HepG2 (cell line): ENCODE data around the gene IGF2. TPM values are rescaled to one million over a fixed set of nuclear protein-coding genes. Genes with fewer than 3 reads are reported as not detected.

Experiments
- ATAC-seq: fragments of 200-7000 bp; cut with Tn5 transposase; 3 replicates; pipeline ENCODE4 v1.9.1; 2020; ENCODE audit warnings: mild to moderate bottlenecking, moderate library complexity
- BruUV-seq: library from RNA; stranded (reverse); fragments of 400-500 nt; replicated peaks from 2 replicates; lab custom pipeline; 2021; lab: Mats Ljungman, UMichigan
- CTCF ChIA-PET: fragments of 300-600 bp; formaldehyde crosslinking; extraction: SDS; loops from one replicate; lab custom pipeline; 2021; ENCODE audit warnings: low total read pairs, inconsistent platforms, low intra/inter-chr PET ratio; lab: Yijun Ruan, JAX
- POLR2A ChIA-PET: fragments of 350-600 bp; sonication (Branson Sonifier 250); formaldehyde crosslinking; loops from one replicate; lab custom pipeline; 2020; ENCODE audit warnings: antibody characterized with exemption, inconsistent platforms; lab: Yijun Ruan, JAX
- DNase-seq: peaks from one replicate; pipeline ENCODE4 v3.0.0-alpha.2; 2015; ENCODE audit warnings: low spot score
- FAIRE-seq: peaks from 3 replicates; lab custom pipeline; 2011; peaks lifted over from hg19 to GRCh38; lab: Jason Lieb, UNC
- H2AFZ ChIP-seq: one replicate; pipeline ENCODE4 v1.6.1; 2011; ENCODE audit warnings: low read length, inconsistent platforms
- H3K27ac ChIP-seq: fragments of 300-600 bp; 3 replicates; pipeline ENCODE4 v1.8.0; 2011; ENCODE audit warnings: mixed run types, mild to moderate bottlenecking, mixed read lengths, low read length, inconsistent platforms; ENCODE audit not compliant: insufficient read depth; ENCODE audit errors: extremely low read length
- H3K27me3 ChIP-seq, 2 experiments: fragments of 200-600 bp in 1 of 2; 2 replicates in 1 of 2; 3 replicates in 1 of 2; pipeline versions ENCODE4 v1.6.0 to v1.8.0; 2011; ENCODE audit warnings: low read length in 2 of 2, mild to moderate bottlenecking in 2 of 2, moderate library complexity in 2 of 2, inconsistent platforms in 1 of 2; ENCODE audit not compliant: insufficient read depth in 2 of 2, control insufficient read depth in 1 of 2
- H3K36me3 ChIP-seq, 2 experiments: fragments of 200-600 bp in 1 of 2; replicated peaks in 1 of 2; 2 replicates in 1 of 2; 3 replicates in 1 of 2; pipeline versions ENCODE4 v1.5.1 to v1.8.0; 2011; ENCODE audit warnings: low read length in 2 of 2, inconsistent platforms in 1 of 2; ENCODE audit not compliant: insufficient read depth in 2 of 2, control insufficient read depth in 1 of 2
- H3K4me1 ChIP-seq: 2 replicates; pipeline ENCODE4 v1.5.1; 2012; ENCODE audit warnings: low read length, inconsistent platforms; ENCODE audit not compliant: insufficient read depth
- H3K4me2 ChIP-seq: 2 replicates; pipeline ENCODE4 v1.6.0; 2011; ENCODE audit warnings: low read depth, low read length, inconsistent platforms
- H3K4me3 ChIP-seq, 3 experiments: fragments of 200-600 bp in 1 of 3; sonication (generic), shearing (Covaris generic) in 1 of 3; replicated peaks in 1 of 3; 2 replicates each; pipeline ENCODE4 v1.5.1; 2011 to 2016; ENCODE audit warnings: low read length in 3 of 3, inconsistent platforms in 2 of 3, low read depth in 2 of 3, mild to moderate bottlenecking in 2 of 3, control low read depth in 1 of 3, mixed read lengths in 1 of 3; ENCODE audit not compliant: insufficient read depth in 1 of 3
- H3K79me2 ChIP-seq: one replicate; pipeline ENCODE4 v1.6.1; 2011; ENCODE audit warnings: low read length, inconsistent platforms; ENCODE audit not compliant: insufficient read depth
- H3K9ac ChIP-seq: 2 replicates; pipeline ENCODE4 v1.6.0; 2011; ENCODE audit warnings: mild to moderate bottlenecking, low read depth, low read length, inconsistent platforms; ENCODE audit not compliant: insufficient read depth
- H3K9me3 ChIP-seq: 2 replicates; pipeline ENCODE4 v1.5.1; 2012; ENCODE audit warnings: mild to moderate bottlenecking, low read length
- H4K20me1 ChIP-seq: 2 replicates; pipeline ENCODE4 v1.6.0; 2011; ENCODE audit warnings: inconsistent platforms, mild to moderate bottlenecking, low read length, moderate library complexity; ENCODE audit not compliant: insufficient read depth
- ADNP ChIP-seq: sonication (generic); formaldehyde crosslinking; IDR thresholded peaks from 2 replicates; pipeline ENCODE4 v1.4.0; 2020; ENCODE audit warnings: missing genetic modification reagents
- GATA4 ChIP-seq: sonication (generic); IDR thresholded peaks from 2 replicates; pipeline ENCODE4 v1.6.1; 2016; ENCODE audit warnings: antibody characterized with exemption, low read depth, borderline replicate concordance
- JARID2 ChIP-seq: sonication (generic); formaldehyde crosslinking; IDR thresholded peaks from 2 replicates; pipeline ENCODE4 v1.8.1; 2023; ENCODE audit warnings: missing genetic modification reagents, inconsistent platforms; ENCODE audit not compliant: insufficient replicate concordance
- KLF16 ChIP-seq, 2 experiments: sonication (generic) in 1 of 2; formaldehyde crosslinking in 1 of 2; IDR thresholded peaks; 2 replicates each; pipeline versions ENCODE4 v1.6.1 to v1.8.0; 2016 to 2023; ENCODE audit warnings: missing genetic modification reagents in 2 of 2, missing compliant biosample characterization in 1 of 2
- MAF1 ChIP-seq: sonication (generic); formaldehyde crosslinking; IDR thresholded peaks from 2 replicates; pipeline ENCODE4 v1.5.0; 2020; ENCODE audit warnings: missing genetic modification reagents, borderline replicate concordance
- MATR3 ChIP-seq: sonication (generic); formaldehyde crosslinking; IDR thresholded peaks from 2 replicates; pipeline ENCODE4 v1.4.0; 2020; ENCODE audit warnings: missing genetic modification reagents
- NCOR1 ChIP-seq: fragments of 200-600 bp; sonication (generic); IDR thresholded peaks from 2 replicates; pipeline ENCODE4 v1.7.0; 2017; ENCODE audit warnings: antibody characterized with exemption, low read length, borderline replicate concordance
- POLR2G ChIP-seq: fragments of 200-400 bp; formaldehyde crosslinking; IDR thresholded peaks from 2 replicates; pipeline ENCODE4 v1.6.1; 2018; ENCODE audit warnings: mild to moderate bottlenecking, low read depth, low read length, moderate library complexity
- RAD51 ChIP-seq: fragments of 450-650 bp; IDR thresholded peaks from 2 replicates; pipeline ENCODE4 v1.6.1; 2016; ENCODE audit warnings: borderline replicate concordance
- SRSF9 ChIP-seq: fragments of 200-400 bp; formaldehyde crosslinking; IDR thresholded peaks from 2 replicates; pipeline ENCODE4 v1.6.1; 2018; ENCODE audit warnings: borderline replicate concordance, mild to moderate bottlenecking, low read depth, low read length; ENCODE audit not compliant: insufficient read depth, poor library complexity, severe bottlenecking
- SSRP1 ChIP-seq: IDR thresholded peaks from 2 replicates; pipeline ENCODE4 v1.6.1; 2016; ENCODE audit warnings: control low read depth
- ZBTB43 ChIP-seq: sonication (generic); formaldehyde crosslinking; conservative IDR thresholded peaks from 2 replicates; pipeline ENCODE4 v1.4.0; 2020; ENCODE audit warnings: missing genetic modification reagents
- ZNF282 ChIP-seq: fragments of 450-650 bp; IDR thresholded peaks from 2 replicates; pipeline ENCODE4 v1.6.1; 2018; ENCODE audit not compliant: partially characterized antibody
- ZNF496 ChIP-seq: sonication (generic); formaldehyde crosslinking; IDR thresholded peaks from 2 replicates; pipeline ENCODE4 v1.8.1; 2023; ENCODE audit warnings: mild to moderate bottlenecking, moderate library complexity, missing genetic modification reagents; ENCODE audit not compliant: insufficient replicate concordance
- ZNF549 ChIP-seq: sonication (generic); formaldehyde crosslinking; IDR thresholded peaks from 2 replicates; pipeline ENCODE4 v1.5.0; 2020; ENCODE audit warnings: missing genetic modification reagents
- ZNF598 ChIP-seq: sonication (generic); formaldehyde crosslinking; IDR thresholded peaks from 2 replicates; pipeline ENCODE4 v1.5.1; 2020; ENCODE audit warnings: mild to moderate bottlenecking, missing genetic modification reagents, borderline replicate concordance
- ZNF629 ChIP-seq: sonication (generic); formaldehyde crosslinking; conservative IDR thresholded peaks from 2 replicates; pipeline ENCODE4 v1.5.0; 2020; ENCODE audit warnings: missing genetic modification reagents
- ZNF670 ChIP-seq: sonication (generic); formaldehyde crosslinking; IDR thresholded peaks from 2 replicates; pipeline ENCODE4 v1.8.0; 2022; ENCODE audit warnings: mild to moderate bottlenecking, missing genetic modification reagents, borderline replicate concordance
- ZNF710 ChIP-seq: sonication (generic); formaldehyde crosslinking; IDR thresholded peaks from 2 replicates; pipeline ENCODE4 v1.5.0; 2020; ENCODE audit warnings: mild to moderate bottlenecking, missing genetic modification reagents, borderline replicate concordance
- ZSCAN9 ChIP-seq: IDR thresholded peaks from 2 replicates; pipeline ENCODE4 v1.6.1; 2016; ENCODE audit warnings: borderline replicate concordance
- ZXDC ChIP-seq: sonication (generic); formaldehyde crosslinking; IDR thresholded peaks from 2 replicates; pipeline ENCODE4 v1.5.0; 2020; ENCODE audit warnings: mild to moderate bottlenecking, missing genetic modification reagents
- WGBS: methylation state at CpG from one replicate; pipeline ENCODE4 v1.1.6; 2017; ENCODE audit warnings: low lambda C conversion rate; 5-methylcytosine and 5-hydroxymethylcytosine counted together
- in situ Hi-C: cut with HindIII; loops from 2 replicates; pipeline ENCODE4 v1.10.0; 2017; ENCODE audit warnings: low pct_unique_long_range_greater_than_20kb; ENCODE audit not compliant: extremely low pct_ligation_motif_present
- intact Hi-C: fragments of 100-400 bp; cut with micrococcal nuclease; formaldehyde crosslinking; loops from one replicate; pipeline ENCODE4 v1.10.0; 2022; ENCODE audit not compliant: unreplicated experiment
- polyA plus RNA-seq, 8 experiments: library from polyadenylated mRNA; depleted of rRNA in 3 of 8; stranded (reverse) in 7 of 8; unstranded in 1 of 8; fragments of >200 nt; fragmentation: Illumina TruSeq in 4 of 8; extraction: Trizol in 4 of 8; gene quantifications; 2 replicates each; pipeline versions ENCODE4 v1.2.1 to v1.2.3, GENCODE V29; 2011 to 2016; ENCODE audit warnings: low read depth in 4 of 8, missing spikeins in 1 of 8, mixed read lengths in 1 of 8; ENCODE audit not compliant: insufficient read depth in 1 of 8
- total RNA-seq, 5 experiments: library from RNA; depleted of rRNA; stranded (reverse); fragments of >200 nt; fragmentation: Illumina TruSeq; extraction: Trizol; gene quantifications; 2 replicates each; pipeline ENCODE4 v1.2.3, GENCODE V29; 2016; ENCODE audit warnings: low read depth in 1 of 5

The IGF2 gene
- total and polyA plus RNA-seq, 2 of the 13 experiments (the other 11 are each of a cell fraction or from before 2014, with no cell fraction given): 79.1 to 254 TPM

GRCh38 chr11:2132246-2132645, 6.9 kb downstream of the IGF2 start:
- ATAC-seq (no peak), FAIRE-seq (no peak), DNase-seq (no peak)
- POLR2A ChIA-PET: interaction anchor here (1.9 kb wide), 1 partner anchor 142 kb away, joined by 6 read pairs; no protein-coding TSS in a partner anchor
- Histone ChIP-seq H3K9me3 (no peaks in the 10 kb centered on the region), H3K27ac (no peak overlapping the region), H2AFZ (no peak overlapping the region), H3K4me3 (no peak overlapping the region), H3K4me2 (no peak overlapping the region), H3K79me2 (peaks cover 11% of the 10 kb centered on the region), H3K9ac (no peak overlapping the region), H3K4me1 (peaks cover 28% of the 10 kb centered on the region), H3K27me3 (no peaks in the 10 kb centered on the region), H4K20me1 (peaks cover 66% of the 10 kb centered on the region), H3K36me3 (peaks cover 24 to 47% of the 10 kb centered on the region in 2 experiments; a peak in 4 of 5 replicates)
- CTCF ChIA-PET: no interaction called here
- WGBS: 87% methylated on average over 6 of the region's 6 CpGs
- no TSS peak for BruUV-seq
- intact Hi-C loops (no loop called here), in situ Hi-C loops (no loop called here)
- TF ChIP-seq ZNF629 (CRISPR knock-in tag) (no peak), ZNF670 (0 out of 2 replicates have a peak, but pooled peaks have one; percentile 55), KLF16 (CRISPR knock-in tag; IDR thresholded peaks at IDR 0.05) (no peak), RAD51 (no peak), ADNP (no peak), ZNF282 (no peak), GATA4 (0 out of 2 replicates have a peak, but pooled peaks have one; percentile 23), MATR3 (no peak), ZNF598 (CRISPR knock-in tag) (no peak), ZBTB43 (CRISPR knock-in tag) (no peak), ZNF710 (CRISPR knock-in tag) (no peak), MAF1 (CRISPR knock-in tag) (no peak), JARID2 (CRISPR knock-in tag) (no peak), ZSCAN9 (CRISPR knock-in tag) (no peak), SRSF9 (no peak), SSRP1 (CRISPR knock-in tag) (no peak), ZNF496 (CRISPR knock-in tag) (no peak), ZNF549 (no peak), ZXDC (CRISPR knock-in tag) (no peak), NCOR1 (0 out of 2 replicates have a peak, but pooled peaks have one; percentile 39), POLR2G (peak; percentile 61; the same call in 1 of the 2 replicates)
